Measurements from ENCODE around the gene DZANK1. TPM values are rescaled to one million over a fixed set of nuclear protein-coding genes. Genes with fewer than 3 reads are reported as not detected.

The DZANK1 gene
- total RNA-seq, 1 donor from 2014 or later, result 8.3 TPM

GRCh38 chr20:18431206-18431605 lies 35.6 kb downstream of the DZANK1 start:
- Histone ChIP-seq H3K4me3 (no peak overlapping the region), H3K9me3 (ENCODE audit: low read depth) (no peaks in the 10 kb centered on the region), H3F3A (ENCODE audit: low read depth) (no peaks in the 10 kb centered on the region), H3K27ac (no peak overlapping the region), H3K9ac (no peak overlapping the region), H3K4me1 (no peaks in the 10 kb centered on the region), H3K27me3 (no peaks in the 10 kb centered on the region), H3K4me2 (no peak overlapping the region), H4K20me1 (ENCODE audit: low read depth) (no peaks in the 10 kb centered on the region), H2AFZ (replicated peaks) (no peak overlapping the region), H3K79me2 (ENCODE audit: low read depth) (no peaks in the 10 kb centered on the region), H3K36me3 (no peaks in the 10 kb centered on the region)
- Mint-ChIP-seq H3K4me3 (no peak overlapping the region), H3K9me3 (no peaks in the 10 kb centered on the region), H3K36me3 (peaks cover 4% of the 10 kb centered on the region), H3K27ac (no peak overlapping the region), H3K4me1 (peaks cover 6% of the 10 kb centered on the region), H3K27me3 (ENCODE audit: insufficient read depth, low read depth) (peaks cover 3% of the 10 kb centered on the region)
- TF ChIP-seq EZH2 (IDR thresholded peaks at IDR 0.05), result no peak
- no peak for TF ChIP-seq EZH2phosphoT487 (IDR thresholded peaks at IDR 0.05)
- no peak for TF ChIP-seq CTCF (IDR thresholded peaks at IDR 0.05)
- no peak for DNase-seq (ENCODE audit: low spot score)

- no peaks in the 10 kb centered on the region for H3K4me1 ChIP-seq
- no peaks in the 10 kb centered on the region for H3K9me3 ChIP-seq (ENCODE audit: low read depth)
- Mint-ChIP-seq H3K9me3 (no peaks in the 10 kb centered on the region), H3K4me1 (peaks cover 6% of the 10 kb centered on the region), H3K27ac (no peak overlapping the region), H3K4me3 (no peak overlapping the region), H3K27me3 (ENCODE audit: insufficient read depth, low read depth) (peaks cover 3% of the 10 kb centered on the region), H3K36me3 (peaks cover 4% of the 10 kb centered on the region)
- H2AFZ ChIP-seq (replicated peaks), result no peak overlapping the region
- H3F3A ChIP-seq (ENCODE audit: low read depth), result no peaks in the 10 kb centered on the region
- no peaks in the 10 kb centered on the region for H3K79me2 ChIP-seq (ENCODE audit: low read depth)
- DNase-seq (ENCODE audit: low spot score), result no peak
- no peak overlapping the region for H3K27ac ChIP-seq
- H4K20me1 ChIP-seq (ENCODE audit: low read depth), result no peaks in the 10 kb centered on the region
- TF ChIP-seq EZH2phosphoT487 (IDR thresholded peaks at IDR 0.05), result no peak
- no peak for TF ChIP-seq EZH2 (IDR thresholded peaks at IDR 0.05)
- TF ChIP-seq CTCF (IDR thresholded peaks at IDR 0.05), result no peak
- no peaks in the 10 kb centered on the region for H3K27me3 ChIP-seq
- H3K9ac ChIP-seq, result no peak overlapping the region
- no peak overlapping the region for H3K4me2 ChIP-seq
- H3K36me3 ChIP-seq, result no peaks in the 10 kb centered on the region
- H3K4me3 ChIP-seq, result no peak overlapping the region
These were observed 36.5 kb downstream of the DZANK1 start for GRCh38 chr20:18430172-18430826.

GRCh38 chr20:18428490-18429173 lies 38.2 kb downstream of the DZANK1 start:
- no peak overlapping the region for H3K4me3 Mint-ChIP-seq
- H3K4me2 ChIP-seq, result no peak overlapping the region
- H3K27ac Mint-ChIP-seq, result no peak overlapping the region
- peaks cover 6% of the 10 kb centered on the region for H3K4me1 Mint-ChIP-seq
- H4K20me1 ChIP-seq (ENCODE audit: low read depth), result no peaks in the 10 kb centered on the region
- H3K9me3 Mint-ChIP-seq, result no peaks in the 10 kb centered on the region
- H3K27me3 ChIP-seq, result no peaks in the 10 kb centered on the region
- H3K4me3 ChIP-seq, result no peak overlapping the region
- DNase-seq (ENCODE audit: low spot score), result no peak
- no peaks in the 10 kb centered on the region for H3K36me3 ChIP-seq
- no peak overlapping the region for H3K9ac ChIP-seq
- H3K36me3 Mint-ChIP-seq, result peaks cover 4% of the 10 kb centered on the region
- H3K79me2 ChIP-seq (ENCODE audit: low read depth), result no peaks in the 10 kb centered on the region
- TF ChIP-seq EZH2phosphoT487 (IDR thresholded peaks at IDR 0.05), result no peak
- no peak for TF ChIP-seq CTCF (IDR thresholded peaks at IDR 0.05)
- TF ChIP-seq EZH2 (IDR thresholded peaks at IDR 0.05), result no peak
- H3K27ac ChIP-seq, result no peak overlapping the region
- no peaks in the 10 kb centered on the region for H3K9me3 ChIP-seq (ENCODE audit: low read depth)
- H3K4me1 ChIP-seq, result no peaks in the 10 kb centered on the region
- H3K27me3 Mint-ChIP-seq (ENCODE audit: insufficient read depth, low read depth), result peaks cover 3% of the 10 kb centered on the region
- H2AFZ ChIP-seq (replicated peaks), result no peak overlapping the region
- H3F3A ChIP-seq (ENCODE audit: low read depth), result no peaks in the 10 kb centered on the region
